GM19397 (cell line): ENCODE data around the gene OCRL.
"Not testable (repeated sequence)": the region's sequence is repeated elsewhere in the genome, so short reads cannot be mapped to it uniquely, and the experiment has no call there.

ENCODE experiments used
- ATAC-seq: cut with Tn5 transposase; IDR thresholded peaks from one replicate; pipeline ENCODE4 v1.9.1; 2021; ENCODE audit warnings: mild to moderate bottlenecking, moderate library complexity; ENCODE audit not compliant: unreplicated experiment

OCRL gene

DNA sequence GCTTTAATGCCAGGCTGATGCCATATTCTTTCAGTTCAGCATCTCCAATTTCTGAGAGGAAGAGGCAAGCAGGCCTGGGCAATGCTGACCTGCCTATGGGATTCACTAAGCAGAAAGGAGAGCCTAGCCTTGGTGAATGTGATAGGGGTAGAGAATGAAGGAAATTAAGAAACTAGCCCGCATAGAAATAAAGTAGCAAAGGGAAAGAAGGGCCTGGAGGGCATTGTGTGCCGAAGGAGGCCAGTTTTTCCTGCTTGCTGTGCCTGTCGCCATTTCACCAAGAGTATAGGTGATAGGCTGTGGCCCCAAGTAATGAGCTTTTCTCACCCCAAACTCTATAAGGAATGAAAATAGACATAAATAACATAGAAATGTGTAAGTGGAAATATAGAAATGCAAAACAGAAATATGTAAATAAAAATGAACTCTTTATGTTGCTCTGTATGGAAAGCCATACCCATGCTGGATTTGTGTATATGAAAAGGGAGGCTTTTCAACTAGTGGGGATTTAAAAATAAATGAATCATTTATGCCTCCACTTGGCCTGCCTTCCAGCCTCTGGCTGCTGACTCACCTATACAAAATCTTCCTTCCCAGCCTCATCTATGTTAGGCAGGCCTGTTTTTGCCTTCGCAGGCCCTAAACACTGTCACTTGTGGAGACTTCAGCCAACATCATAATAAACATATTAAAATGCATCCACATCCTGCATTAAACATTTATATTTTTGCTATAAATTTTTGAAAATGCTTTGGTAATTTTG lies 5.1 kb upstream of the OCRL start:
- ATAC-seq: no peak

GRCh38 chrX:129540722-129541184 lies 694 bp downstream of the OCRL start:
- ATAC-seq: peak; percentile 23

DNA sequence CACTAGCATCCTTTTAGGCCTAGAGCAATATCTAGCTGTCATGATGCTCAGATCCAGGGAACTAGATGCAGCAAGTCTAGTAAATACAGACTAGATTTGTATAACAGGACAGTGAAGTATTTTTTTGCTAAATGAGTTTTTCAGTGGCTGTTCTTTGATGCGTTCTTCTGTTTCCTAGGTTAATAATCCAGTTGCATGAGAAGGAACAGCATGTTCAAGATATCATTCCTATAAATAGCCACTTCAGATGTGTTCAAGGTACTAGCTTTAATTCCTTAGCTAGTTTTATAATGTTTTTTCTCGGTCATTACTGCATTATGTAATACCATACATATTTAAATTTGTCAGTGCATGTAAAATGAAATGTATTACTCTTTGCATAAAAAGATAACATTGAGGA lies 4.7 kb downstream of the OCRL start:
- no peak for ATAC-seq

- ATAC-seq: no peak
Measured at GRCh38 chrX:129545408-129545807, 5.3 kb downstream of the OCRL start.

DNA sequence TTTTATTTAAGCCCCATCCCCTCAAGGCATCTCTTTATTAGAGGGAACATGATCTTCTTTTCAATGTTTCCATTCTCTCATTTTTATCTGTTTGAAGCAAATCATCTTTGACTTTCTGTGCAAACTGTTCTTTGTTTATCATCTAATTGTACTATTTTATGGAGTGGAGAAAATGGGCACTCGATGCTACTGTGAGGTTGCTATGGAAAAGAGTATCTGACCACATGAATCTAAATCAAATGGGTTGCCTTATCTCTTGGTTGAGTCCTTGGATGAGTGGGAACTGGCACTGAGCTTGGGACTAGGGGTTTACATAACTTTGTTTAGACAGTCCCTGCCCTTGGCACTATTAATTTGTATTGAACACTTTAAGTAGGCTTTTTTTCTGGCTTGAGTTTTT lies 9.1 kb downstream of the OCRL start:
- ATAC-seq: no peak

GRCh38 chrX:129553619-129554288 lies 13.7 kb downstream of the OCRL start:
- peak; percentile 97 for ATAC-seq

DNA sequence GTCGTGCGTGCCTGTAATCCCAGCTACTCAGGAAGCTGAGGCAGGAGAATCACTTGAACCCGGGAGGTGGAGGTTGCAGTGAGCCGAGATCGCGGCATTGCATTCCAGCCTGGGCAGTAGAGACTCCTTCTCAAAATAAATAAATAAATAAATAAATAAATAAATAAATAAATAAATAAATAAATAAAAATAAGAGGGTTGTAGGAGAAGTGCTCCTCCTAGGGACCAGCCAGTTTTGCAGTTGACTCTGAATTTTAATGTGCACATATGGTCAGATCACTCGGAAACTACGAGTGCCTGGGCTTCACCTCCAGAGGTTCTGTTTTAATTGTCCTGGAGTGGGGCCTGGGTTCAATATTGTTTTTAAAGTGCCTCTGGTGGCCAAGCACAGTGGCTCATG lies 14.8 kb downstream of the OCRL start:
- ATAC-seq: not testable (repeated sequence)

DNA sequence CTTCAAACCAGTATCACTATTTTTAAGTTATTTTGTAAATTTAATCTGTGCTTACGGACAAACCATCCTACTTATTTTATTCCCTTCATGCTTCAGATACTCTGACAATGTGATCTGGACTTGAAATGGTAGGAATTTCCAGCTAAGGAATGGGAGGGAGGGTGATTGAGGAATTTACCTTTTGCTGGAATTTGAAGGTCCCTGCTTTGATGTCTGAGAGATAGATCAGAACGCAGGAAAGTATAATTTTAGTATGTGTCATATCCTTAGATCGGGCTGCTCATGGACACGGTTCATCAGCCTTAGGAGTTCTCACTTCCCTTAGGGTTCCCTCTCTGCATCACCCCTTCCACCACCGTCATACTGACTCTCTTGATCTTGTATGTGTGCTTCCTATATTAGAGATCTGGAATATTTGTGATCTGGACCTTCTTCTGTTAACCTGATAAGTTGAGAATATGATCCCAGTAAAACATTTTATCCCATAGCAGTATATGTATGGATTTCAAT lies 16.8 kb downstream of the OCRL start:
- no peak for ATAC-seq

DNA sequence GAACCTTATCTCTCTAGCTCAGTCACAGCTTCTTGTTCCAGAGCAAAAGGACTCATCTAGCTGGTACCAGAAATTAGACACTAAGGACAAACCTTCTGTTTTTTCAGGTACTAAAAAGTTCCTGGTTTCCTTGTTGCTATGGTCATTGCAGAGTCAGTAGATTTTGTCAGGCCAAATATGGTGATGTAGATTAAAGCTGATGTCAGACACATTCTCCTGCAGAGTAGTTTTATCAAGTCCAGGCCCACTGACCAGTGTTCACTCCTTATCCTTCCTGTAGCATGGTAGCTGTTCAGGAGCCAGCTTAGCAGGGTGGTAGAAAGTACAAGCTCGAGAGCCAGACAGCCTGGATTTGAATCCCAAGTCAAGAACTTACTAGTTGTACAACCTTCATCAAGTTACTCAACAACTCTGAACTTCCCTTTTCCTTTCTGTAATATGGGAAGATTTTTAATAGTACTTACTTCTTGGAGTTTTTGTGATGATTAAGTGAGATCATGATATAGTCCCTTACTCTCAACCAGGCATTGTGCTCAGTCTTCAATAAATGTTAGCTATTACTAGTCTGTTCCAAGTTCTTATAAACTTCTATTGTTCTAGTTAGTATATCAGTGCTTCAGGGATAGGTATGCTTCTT lies 17.9 kb downstream of the OCRL start:
- no peak for ATAC-seq

DNA sequence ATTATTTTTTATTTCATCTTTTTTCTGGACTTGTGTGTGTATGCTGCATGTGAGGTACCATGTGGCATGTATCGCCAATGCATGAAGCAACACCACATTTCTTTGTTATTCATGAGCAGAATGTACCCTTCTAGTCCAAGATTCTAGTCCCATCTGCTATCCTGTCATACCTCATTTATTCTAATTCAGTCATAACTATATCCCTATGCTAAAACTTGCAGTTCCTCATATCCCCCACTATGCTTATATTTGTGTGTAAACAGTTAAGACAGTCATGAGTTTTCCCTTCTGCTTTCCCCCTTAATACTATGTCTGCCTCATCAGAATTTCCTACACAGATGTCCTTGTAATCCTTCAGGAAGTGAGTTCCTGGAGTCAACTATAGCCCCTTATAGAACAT lies 19.7 kb downstream of the OCRL start:
- ATAC-seq: no peak

DNA sequence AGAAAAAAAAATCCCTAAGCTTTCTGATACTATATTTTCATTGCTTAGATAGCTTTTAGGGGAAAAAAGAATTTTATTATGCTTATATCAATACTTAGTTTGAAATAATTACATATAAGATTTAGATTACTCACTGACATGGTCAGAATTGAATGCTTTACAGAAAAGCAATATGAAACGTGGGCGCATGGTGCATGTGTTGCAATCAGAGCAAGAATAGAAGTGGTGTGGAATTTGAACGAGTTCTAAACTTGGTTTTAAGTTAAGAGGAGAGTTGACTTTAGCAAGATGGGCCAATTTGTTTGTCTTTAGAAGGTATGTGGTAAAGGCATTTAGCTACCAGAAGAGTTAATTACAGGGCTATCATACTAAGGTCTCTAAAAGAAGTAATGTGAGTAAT lies 21.4 kb downstream of the OCRL start:
- no peak for ATAC-seq

- ATAC-seq: not testable (repeated sequence)
Measured at GRCh38 chrX:129564345-129564744, 24.3 kb downstream of the OCRL start.

DNA sequence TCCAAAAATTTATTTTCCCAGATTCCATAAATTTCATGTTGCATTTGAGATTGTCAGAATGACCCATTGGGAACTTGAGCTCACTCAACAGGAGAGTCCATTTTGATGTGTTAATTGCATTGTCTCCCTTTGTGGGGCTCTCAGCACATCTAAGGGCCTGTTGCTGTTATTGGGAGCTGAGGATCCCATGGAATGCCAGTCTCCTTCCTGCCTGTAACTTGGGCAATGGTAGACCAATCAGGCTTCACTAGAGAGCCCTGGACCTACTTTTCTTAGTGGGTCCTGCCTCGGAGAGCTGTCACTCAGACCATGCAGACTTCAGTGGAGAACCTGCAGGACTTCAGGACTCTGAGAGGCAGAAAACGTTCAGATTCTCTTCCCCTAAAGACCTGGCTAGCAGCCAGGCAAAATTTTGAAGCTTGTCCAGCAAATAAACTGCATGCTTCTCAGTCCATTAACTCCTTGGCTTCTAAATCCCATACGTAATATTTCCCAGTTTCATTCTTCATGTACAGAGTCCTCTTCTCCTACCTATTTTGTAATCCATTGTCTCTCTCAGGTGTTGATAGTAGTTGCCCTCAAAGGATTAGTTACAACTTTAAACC lies 25.1 kb downstream of the OCRL start:
- ATAC-seq: no peak

GRCh38 chrX:129566073-129566472 lies 26.0 kb downstream of the OCRL start:
- no peak for ATAC-seq

DNA sequence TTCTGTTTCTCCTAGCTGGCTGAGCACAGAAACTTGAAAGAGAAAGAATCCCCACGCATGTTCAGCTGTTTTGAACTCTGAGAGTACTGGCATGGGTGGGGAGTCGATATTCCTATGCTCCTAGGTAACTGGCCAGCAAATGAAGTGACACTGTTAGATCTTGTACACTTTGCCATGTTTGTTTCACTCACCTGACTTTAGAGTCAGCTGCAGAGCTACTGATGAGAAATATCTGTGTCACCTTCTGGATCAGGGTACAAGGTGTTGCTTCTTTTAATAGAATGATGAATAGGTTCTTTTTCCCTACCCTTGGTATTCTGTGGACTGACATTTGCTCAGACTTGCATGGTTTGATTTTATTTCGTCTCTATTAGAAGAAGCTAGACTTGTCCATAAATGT lies 28.3 kb downstream of the OCRL start:
- no peak for ATAC-seq

DNA sequence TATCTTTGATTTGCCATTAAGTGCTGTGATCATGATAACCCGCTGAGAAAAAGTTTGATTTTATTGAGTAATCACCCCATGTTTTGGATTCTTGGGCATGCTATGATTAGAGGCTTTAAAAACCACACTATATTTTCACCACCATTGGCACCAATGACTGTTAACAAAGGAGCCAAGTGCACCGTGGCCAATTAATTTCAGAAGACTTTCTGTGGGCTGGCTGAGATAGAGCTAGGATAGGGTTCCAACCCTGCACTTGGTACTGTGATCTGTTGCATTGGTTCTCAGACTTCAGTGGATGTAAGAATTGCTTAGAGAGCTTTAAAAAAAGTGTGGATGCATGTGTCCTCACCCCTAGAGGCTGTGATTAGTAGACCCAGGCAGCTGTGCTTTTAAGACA lies 32.4 kb downstream of the OCRL start:
- ATAC-seq: no peak

GRCh38 chrX:129573652-129574051 lies 33.6 kb downstream of the OCRL start:
- not testable (repeated sequence) for ATAC-seq

DNA sequence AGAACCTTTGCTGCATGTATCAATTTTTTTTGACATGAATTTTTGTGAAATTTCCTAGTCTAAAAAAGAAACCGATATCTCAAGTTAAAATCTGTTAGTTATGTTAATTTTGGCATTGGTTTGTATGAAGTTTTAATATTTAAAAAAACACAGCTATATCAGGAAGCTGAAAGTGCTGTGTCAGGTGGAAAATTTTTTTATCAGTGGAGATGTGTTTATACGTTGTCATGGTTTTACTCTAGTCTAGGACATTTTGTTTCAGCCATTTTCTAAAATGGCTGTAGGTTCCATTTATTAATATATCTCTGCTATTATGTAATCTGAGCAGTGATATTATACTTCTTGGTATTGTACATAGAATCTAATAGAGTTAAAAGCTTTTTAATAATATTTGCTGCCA lies 34.2 kb downstream of the OCRL start:
- ATAC-seq: no peak

- no peak for ATAC-seq
Measured at GRCh38 chrX:129576539-129576938, 36.5 kb downstream of the OCRL start.

- ATAC-seq: no peak
Measured at GRCh38 chrX:129577473-129577872, 37.4 kb downstream of the OCRL start.

DNA sequence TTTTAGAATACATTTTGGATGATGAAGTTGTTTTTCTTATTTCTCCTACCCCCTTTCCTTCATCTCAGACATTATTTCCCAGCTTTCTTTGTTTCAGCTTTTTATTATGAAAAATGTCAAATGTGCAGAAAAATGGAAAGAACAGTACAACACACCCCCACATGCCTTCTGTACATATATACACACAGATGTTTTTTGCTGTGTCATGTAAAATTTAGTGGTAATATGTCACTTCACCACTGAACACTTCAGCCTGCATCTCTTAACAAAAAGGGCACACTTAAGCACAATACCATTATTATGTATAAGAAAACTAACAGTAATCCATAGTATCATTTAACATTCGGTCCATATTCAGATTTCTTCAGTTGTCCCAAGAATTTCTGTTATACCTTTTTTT lies 37.8 kb downstream of the OCRL start:
- no peak for ATAC-seq
